Hippocampal formation (tissue), 2 donors: ENCODE results near the gene PAK1.
"Not testable (repeated sequence)": the region's sequence is repeated elsewhere in the genome, so short reads cannot be mapped to it uniquely, and the experiment has no call there.

Experiments
- DNase-seq, 2 donors: peaks; one replicate each; lab custom pipeline; 2025; lab: John Stamatoyannopoulos, UW

PAK1 gene

DNA sequence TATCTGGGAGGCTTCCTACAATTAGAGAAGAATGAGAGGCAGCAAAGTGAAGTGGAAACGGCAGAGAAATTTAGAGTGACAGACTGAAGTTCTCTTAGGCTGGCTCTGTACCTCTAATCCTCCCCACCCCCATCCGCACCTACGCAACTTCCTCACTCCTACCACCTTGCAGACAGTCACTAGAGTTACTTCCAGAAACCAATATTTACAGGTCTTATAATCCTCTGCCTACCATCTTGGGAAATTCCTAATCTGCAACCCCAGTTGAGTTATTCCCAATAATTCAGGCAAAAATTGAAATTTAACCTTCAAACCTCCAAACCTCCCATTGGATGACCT lies 71.7 kb downstream of the PAK1 start:
- DNase-seq = no peak

DNA sequence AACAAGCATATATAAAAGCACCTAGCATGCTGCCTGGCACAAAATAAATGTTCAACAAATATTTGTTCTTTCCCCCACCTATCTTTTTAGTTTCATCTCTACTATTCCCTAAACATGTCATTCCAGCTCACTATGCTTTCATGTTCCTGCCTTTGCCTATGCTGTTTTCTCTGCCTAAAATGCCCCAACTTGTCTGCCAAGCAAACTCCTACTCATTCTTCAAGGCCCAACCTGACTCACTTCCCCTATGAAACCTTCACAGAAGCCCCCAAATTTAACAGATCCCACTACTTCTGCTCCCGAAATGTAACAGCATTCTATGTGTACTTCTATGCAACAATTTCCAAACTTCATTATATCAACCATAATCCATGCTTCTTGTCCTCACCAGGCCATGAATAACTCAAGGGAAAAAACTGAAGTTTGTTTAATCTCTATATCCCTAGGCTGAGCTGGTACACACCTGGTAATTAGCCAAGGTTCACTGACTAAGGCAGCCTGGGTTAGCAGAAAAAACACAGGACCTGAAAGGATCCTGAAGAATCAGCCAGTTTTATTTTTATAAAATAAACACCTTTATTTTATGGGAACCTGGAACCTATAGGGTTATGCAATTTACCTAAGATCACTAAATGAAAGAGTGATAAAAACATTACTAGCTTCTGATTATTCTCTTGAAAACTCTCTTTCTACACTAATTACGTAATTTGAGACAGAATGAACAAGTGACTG lies 72.2 kb downstream of the PAK1 start:
- DNase-seq = no peak

DNA sequence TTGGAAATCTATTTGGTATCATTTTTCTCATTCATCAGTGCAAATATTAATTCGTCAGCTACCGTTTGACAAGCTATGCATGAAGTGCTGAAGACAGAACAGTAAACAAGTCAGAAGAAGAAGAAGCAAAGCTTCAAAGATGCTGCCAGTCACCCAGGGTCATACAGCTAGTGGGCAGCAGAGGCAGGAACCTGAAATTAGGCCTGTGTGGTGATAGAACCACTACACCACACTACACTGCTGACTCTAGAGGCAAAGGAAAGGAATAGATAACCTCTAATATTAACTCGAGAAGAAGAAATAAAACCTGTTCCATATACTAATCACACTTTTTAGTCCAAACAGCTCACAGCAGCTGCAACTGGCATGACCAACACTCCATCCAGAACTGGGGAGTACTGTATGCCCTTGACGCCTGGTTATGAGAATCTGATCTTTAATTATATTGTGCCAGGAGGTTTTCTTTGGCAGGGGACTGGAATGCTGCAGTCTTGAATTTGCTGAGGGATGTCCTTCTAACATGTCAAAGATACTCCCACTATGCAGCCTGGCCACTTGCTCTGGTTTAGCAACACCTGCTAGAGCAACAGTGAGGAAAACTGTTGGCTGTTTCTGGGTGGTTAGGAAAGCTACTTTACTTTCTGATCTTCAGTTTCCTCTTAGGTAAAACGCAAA lies 73.0 kb downstream of the PAK1 start:
- DNase-seq = no peak

DNA sequence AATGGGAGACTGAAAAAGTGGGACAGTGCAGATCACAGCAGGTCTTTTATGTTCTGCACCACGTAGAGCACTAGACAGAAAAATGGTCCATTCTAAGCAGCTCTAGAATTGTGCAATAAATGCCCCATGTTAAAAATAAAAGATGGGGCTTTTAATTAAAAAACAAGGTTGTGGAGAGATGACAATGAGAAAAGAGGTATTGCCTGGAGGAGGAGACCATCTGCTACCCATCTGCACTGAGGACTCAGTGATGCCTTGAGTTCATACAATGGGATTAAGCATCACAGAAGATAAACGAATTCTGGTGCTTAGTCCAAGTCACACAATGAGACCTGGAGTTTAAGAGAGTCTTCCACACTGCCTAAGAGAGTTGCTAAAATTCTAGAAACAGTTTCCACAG lies 73.6 kb downstream of the PAK1 start:
- no peak for DNase-seq

DNA sequence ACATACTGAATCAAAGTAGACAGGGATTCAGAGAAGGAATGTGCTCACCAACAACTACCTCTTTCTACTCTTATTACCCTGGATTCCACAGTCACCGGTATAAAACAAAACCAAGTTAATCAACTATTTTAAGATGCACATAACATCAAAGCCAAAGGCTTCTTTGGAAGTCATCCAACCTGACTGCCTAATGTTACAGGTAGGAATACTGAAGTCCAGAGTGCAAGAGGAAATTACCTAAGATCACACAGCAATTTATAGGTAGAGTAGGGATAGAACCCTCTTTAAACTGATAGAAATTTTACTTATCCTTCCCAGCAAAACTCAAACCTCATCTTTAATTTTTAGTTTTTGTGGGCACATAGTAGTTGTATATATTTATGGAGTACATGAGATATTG lies 76.3 kb downstream of the PAK1 start:
- DNase-seq = no peak

DNA sequence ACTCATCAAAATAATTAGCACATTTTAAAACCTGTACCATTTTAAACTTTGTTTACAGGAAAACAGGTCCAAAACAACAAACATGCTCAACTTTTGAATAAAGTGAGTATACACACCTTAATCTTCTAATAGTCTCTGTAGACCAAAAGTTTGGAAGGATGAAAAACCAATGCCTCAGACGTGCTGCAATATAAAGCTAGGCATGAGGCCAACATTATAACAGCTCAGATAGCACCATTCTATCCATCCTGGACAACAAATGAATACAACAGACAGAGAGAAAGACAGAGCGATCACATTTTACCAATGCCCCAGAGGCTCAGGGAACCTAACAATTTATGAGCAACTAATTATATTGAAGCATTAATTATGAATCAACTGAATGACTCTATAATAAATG lies 77.0 kb downstream of the PAK1 start:
- no peak for DNase-seq

DNA sequence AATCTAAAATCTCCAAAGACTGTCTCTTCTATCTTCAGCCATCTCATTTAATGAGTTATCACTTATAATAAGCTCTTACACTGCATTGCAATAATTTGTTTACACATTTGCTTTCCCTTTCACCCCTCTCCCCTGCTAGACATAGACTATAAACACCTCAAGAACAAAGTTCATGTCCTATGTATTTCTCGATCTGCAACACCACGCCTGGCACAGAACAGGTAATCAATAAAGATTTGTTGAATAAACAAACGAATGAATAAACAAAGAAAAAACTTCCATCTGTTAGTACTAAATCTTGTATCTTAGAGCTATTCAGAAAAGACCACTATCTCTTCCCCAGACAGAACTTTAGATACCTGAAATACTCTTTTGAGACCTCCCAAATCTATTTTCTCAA lies 77.6 kb downstream of the PAK1 start:
- no peak for DNase-seq

DNA sequence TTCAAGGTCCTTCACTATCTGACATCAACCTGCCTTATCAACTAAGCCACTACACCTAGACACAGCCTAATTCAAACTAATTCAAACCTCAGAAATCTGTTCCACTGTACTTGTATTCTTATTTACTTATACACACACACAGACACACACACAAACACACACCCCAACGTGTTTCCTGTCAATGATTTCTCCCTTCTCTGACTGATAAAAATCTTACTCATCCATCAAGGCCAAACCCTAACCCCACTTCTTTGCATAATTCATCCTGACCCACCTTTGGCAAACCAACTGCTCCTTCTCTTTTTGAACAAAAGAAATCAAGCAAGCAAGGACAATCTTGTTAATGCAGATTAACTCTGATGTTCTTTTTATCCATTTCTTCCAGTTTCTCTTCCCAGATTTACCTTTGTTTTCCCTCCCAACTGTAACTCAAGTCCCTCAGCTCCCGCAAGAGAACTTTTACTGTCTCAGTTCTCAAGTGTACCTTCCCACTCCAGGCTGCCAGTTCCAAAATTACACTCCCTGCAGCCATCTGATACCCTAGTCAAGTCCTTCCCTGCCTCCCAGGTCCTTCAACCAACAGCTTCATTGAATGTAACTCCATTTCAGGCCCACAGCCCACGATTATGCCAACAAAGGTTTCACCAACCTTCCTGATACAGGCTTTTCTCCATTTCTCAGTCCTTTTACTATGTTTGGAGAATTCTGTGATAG lies 78.3 kb downstream of the PAK1 start:
- DNase-seq = no peak

DNA sequence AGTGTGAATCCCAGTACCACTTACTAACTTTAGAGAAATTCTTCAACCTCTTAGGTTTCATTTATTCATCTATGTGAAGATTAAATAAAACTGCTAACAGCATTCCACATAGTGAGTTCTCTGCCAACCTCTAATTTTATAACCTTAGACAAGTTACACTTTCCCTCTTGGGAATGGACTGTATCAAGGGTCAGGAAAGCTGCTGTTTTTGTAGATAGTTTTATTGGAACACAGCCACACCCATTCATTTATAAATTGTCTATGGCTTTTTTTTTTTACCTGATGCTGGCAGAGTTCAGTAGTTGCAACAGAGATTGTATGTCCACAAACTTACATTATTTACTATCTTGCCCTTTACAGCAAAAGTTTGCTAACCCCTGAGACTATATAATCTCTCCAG lies 81.1 kb downstream of the PAK1 start:
- no peak for DNase-seq

DNA sequence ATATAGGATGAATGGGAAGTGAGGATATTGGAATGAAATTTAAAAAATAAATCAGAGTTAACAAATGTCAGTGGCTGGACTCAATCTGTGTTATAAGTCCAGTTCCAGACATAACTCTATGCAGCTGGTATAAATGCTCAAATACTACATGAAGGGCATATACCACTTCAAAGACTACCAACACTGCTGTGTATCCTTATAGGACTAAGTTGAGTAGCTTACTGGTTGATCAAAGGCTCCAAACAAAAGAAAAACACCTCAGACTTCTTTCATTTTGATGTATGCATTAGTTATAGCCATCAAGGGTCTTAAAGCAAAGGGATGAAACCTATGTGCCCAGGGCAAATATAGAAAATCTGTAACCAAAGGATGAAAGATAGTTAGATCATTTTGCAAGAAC lies 86.2 kb downstream of the PAK1 start:
- no peak for DNase-seq

DNA sequence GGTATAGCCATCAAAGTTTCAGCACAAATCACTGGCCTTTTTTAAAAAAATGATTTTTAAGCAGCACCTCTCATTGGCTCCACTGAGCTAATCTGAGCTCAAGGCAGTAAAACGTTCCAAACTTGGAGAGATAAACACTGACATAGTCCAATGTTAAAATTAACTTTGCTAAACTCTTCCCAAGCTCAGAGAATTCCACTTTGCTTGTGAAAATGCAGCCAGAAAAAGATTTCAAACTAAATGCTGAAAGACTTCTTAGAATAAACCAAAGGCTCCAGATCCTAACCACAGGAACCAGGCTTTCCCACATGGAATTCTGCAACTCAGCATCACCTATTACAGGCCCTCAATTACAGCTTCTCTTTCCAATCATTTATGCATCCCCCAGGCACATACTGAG lies 87.7 kb downstream of the PAK1 start:
- no peak for DNase-seq

DNA sequence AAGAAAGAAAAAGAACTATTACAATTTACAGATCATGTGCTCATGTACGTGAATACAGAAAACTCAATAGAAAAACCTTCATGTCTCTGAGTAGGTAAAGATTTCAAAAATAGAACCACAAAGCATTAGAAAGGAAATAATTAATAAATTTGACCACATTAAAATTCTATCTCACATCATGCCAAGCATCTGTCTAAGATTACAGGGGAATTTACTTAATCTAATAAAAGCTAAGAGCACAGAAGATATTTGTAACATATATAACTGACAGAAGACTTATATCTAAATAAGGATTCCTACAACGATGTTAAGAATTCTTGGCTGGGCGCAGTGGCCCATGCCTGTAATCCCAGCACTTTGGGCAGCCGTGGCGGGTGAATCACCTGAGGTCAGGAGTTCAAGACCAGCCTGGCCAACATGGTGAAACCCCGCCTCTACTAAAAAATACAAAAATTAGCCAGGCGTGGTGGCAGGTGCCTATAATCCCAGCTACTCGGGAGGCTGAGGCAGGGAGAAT lies 88.6 kb downstream of the PAK1 start:
- DNase-seq = not testable (repeated sequence)

DNA sequence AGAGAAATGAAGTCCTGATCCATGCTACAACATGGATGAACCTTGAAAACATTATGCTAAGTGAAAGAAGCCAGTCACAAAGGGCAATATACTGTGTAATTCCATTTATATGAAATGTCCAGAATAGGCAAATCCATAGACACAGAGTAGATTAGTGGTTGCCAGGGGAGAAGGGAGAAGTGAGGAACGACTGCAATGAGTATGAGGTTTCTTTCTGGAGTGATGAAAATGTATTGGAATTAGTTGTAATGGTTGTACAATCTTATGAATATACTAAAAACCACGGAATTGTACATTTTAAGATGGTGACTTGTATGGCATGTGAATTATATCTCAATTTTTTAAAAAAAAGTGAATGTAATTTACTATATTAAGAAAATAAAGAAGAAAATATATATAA lies 89.3 kb downstream of the PAK1 start:
- no peak for DNase-seq

DNA sequence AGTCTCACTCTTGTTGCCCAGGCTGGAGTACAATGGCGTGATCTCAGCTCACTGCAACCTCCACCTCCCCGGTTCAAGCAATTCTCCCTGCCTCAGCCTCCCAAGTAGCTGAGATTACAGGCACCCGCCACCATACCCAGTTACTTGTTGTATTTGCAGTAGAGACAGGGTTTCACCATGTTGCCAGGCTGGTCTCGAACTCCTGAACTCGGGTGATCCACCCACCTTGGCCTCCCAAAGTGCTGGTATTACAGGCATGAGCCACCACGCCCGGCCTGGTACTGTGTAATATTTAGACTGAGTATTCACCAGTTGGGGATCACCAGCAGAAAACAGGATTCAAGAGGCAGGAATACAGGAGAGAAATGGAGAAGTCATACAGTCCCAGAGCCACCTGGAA lies 90.5 kb downstream of the PAK1 start:
- DNase-seq = not testable (repeated sequence)

DNA sequence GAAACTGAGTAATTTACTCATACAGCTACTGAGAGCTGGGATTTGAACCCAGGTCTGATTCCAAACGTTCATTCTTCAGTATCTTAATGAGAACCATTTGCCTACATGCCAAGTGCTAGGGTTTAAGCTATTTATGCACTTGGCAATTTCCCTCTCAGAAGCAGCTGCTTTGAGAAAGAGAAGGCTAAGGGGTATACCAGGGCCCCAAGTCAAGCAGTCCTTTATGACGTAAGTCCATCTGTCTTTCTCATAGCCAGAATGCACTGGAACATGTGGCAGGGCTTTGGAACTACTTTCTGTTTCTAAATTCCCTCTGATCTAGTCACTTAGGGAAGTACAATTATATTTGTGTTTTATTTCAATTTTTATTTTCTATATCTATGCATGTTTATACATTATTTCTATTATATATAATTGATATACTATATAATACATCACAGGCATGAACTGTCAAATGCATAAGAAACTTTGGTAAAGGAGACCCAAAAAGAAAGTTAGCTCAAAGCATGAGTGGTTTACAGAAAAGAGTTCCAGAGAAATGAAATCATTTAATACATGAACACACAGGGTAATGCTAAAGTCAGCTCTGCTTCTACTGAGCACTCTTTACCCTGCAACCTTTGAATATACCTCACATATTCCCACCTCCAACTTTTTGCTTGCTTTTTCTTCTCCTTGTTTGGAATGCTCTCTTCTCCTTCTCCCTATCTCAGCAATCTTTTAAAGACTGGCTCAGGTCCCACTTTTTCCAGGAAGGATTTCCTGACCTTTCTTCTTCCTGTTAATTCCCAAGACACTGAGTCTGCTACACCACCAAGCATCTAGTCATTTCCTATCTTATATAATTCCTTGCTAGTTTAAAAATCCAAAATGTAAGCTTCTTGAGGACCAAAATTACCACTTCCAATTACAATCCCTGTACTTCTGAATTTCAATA lies 91.9 kb downstream of the PAK1 start:
- no peak for DNase-seq

DNA sequence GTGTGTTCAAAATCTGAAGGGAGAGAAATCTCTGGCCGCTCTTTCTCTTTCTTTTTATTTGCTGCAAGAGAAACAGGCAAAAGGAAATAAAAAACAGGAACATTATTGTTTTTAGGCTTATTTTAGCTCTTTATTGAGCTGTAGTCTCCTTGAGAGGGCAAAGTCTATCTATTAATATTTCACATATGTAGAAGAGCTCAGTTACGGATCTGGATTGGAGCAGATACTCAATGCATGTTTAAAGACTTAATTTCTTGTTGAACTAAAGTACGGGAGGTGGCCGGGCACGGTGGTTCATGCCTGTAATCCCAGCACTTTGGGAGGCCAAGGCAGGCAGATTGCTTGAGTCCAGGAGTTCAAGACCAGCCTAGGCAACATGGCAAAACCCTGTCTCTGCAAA lies 94.0 kb downstream of the PAK1 start:
- no peak for DNase-seq

DNA sequence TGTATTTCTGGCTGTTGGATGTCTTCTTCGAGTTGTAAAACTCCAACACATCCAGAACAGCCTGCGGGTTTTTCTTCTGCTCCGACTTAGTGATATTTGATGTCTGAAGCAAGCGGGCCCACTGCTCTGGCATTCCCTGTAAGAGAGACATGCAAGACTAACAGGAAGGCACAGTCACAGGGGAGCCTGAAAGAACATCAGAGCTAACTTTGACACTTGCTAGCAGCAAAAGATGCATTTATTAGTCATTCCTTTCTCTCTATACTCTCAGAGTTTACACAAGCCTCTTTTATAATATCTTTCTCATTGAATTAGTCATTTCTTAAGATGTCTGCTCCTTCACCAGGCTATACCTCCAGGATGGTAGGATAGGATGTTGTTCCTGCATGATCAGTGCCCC lies 94.6 kb downstream of the PAK1 start:
- DNase-seq = no peak

DNA sequence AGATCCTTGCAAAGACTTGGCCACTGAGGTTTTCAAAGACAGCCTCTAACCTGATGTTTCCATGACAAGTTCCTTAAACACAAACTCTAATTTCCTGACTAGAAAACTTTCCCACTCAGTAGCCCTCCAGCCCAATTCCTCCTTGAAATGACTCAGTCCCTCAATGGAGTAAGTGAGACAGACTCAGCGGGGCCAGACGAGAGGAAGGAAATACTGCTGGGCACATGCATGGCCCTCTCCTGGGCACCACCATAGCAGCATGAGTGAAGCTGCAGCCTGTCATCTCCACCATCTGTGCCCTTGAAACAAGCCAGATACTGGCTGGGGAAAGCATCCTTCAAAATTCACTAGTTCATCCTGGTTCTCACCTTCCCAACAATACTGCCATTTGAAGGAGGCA lies 96.2 kb downstream of the PAK1 start:
- DNase-seq = no peak

DNA sequence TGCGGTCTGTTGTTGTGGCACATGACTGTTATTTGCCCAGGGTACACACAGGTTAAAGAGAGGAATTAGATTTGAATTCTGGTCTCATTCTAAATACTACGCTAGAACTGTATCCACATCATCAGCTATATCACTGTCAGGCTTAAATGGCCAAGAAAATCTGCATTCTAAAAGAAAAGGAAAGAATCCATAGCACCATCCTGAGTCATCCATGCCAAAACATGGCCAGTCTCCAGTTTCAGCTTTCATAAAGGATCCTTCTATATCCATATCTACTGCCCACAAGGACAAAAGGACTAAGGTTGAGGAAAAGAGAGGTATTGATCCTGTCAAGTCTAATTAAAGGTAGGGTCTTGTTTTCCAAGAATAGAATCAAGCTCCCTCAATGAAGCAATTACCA lies 98.8 kb downstream of the PAK1 start:
- DNase-seq = no peak

DNA sequence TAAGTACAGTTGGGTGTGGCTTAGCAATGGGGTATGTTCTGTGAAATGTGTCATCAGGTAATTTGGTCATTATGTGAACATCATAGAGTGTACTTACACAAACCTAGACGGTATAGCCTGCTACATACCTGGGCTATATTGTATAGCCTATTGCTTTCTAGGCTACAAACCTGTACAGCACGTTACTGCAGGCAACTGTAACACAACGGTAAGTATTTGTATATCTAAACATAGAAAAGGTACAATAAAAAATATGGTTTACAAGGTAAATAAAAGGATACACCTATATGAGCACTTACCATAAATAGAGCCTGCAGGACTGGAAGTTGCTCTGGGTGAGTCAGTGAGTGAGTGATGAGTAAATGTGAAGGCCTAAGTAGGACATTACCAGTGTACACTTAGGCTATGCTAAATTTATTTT lies 99.3 kb downstream of the PAK1 start:
- no peak for DNase-seq

DNA sequence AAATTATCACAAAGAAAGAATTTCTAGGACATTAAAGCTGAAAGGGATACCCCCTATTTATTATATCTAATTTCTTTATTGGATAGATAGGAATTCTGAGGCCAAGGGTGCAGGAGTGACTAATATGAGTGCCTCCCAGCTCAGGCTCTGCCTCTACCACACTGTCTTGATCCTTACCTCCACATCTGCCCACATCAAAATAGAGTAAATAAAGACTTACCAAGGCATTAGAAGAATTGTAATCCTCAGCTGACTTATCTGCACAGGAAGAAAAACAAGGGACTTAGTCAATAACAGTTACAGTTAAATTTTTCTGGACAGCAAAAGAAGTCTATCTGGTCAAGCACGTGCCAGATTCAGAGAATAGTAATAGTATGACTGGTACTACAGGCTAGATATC lies 99.8 kb downstream of the PAK1 start:
- DNase-seq = no peak

DNA sequence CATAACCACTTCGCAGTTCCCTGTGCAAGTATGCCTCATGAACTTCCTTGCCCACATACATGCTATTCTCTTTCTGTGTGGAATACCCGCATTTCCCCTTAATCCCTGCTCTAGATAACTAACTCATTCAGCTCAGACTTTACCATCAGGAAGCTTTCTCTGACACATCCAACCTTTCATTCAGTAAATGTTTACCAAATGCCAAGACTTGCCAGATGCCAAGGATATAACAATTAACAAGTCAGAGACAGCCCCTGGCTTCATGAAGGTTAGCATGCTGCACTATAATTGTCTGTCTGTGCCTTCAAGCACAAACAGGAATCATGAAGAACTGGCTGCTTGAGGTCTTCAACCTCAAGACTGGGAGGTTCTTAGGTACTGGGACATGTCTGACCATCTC lies 101.2 kb downstream of the PAK1 start:
- no peak for DNase-seq
